GM21737 (cell line): ENCODE measurements around the gene IFNL1.
"Not testable (repeated sequence)": the region's sequence is repeated elsewhere in the genome, so short reads cannot be mapped to it uniquely, and the experiment has no call there.

Experiments
- ATAC-seq: cut with Tn5 transposase; IDR thresholded peaks from one replicate; pipeline ENCODE4 v1.9.1; 2021; ENCODE audit warnings: mild to moderate bottlenecking, moderate library complexity; ENCODE audit not compliant: unreplicated experiment

The IFNL1 gene

GRCh38 chr19:39269369-39269768, 26.8 kb upstream of the IFNL1 start:
- not testable (repeated sequence) for ATAC-seq

- ATAC-seq = no peak
Observed at GRCh38 chr19:39270036-39270871, 26.0 kb upstream of the IFNL1 start.

- ATAC-seq = not testable (repeated sequence)
Observed at GRCh38 chr19:39273859-39274258, 22.3 kb upstream of the IFNL1 start.

GRCh38 chr19:39275578-39275977, 20.6 kb upstream of the IFNL1 start:
- no peak for ATAC-seq

- ATAC-seq = no peak
Observed at GRCh38 chr19:39276740-39277139, 19.5 kb upstream of the IFNL1 start.

- no peak for ATAC-seq
Observed at GRCh38 chr19:39277598-39277997, 18.6 kb upstream of the IFNL1 start.

- no peak for ATAC-seq
Observed at GRCh38 chr19:39282021-39282420, 14.2 kb upstream of the IFNL1 start.

GRCh38 chr19:39284032-39284431, 12.2 kb upstream of the IFNL1 start:
- no peak for ATAC-seq

- no peak for ATAC-seq
Observed at GRCh38 chr19:39293394-39293793, 2.8 kb upstream of the IFNL1 start.

GRCh38 chr19:39296906-39297305, 699 bp downstream of the IFNL1 start:
- no peak for ATAC-seq

- ATAC-seq = no peak
Observed at GRCh38 chr19:39297931-39298634, 1.9 kb downstream of the IFNL1 start.

GRCh38 chr19:39299404-39299803, 3.2 kb downstream of the IFNL1 start:
- ATAC-seq = no peak

- no peak for ATAC-seq
Observed at GRCh38 chr19:39299832-39300231, 3.6 kb downstream of the IFNL1 start.

GRCh38 chr19:39301021-39301420, 4.8 kb downstream of the IFNL1 start:
- ATAC-seq = no peak

GRCh38 chr19:39301562-39301961, 5.4 kb downstream of the IFNL1 start:
- no peak for ATAC-seq

- no peak for ATAC-seq
Observed at GRCh38 chr19:39303373-39304184, 7.4 kb downstream of the IFNL1 start.

GRCh38 chr19:39304185-39304513, 7.9 kb downstream of the IFNL1 start:
- no peak for ATAC-seq

- no peak for ATAC-seq
Observed at GRCh38 chr19:39304701-39305571, 8.7 kb downstream of the IFNL1 start.

GRCh38 chr19:39306075-39306474, 9.9 kb downstream of the IFNL1 start:
- no peak for ATAC-seq

GRCh38 chr19:39307046-39307821, 11.0 kb downstream of the IFNL1 start:
- no peak for ATAC-seq
